Measurements from ENCODE around the gene ARNT2.

Gene ARNT2

DNA sequence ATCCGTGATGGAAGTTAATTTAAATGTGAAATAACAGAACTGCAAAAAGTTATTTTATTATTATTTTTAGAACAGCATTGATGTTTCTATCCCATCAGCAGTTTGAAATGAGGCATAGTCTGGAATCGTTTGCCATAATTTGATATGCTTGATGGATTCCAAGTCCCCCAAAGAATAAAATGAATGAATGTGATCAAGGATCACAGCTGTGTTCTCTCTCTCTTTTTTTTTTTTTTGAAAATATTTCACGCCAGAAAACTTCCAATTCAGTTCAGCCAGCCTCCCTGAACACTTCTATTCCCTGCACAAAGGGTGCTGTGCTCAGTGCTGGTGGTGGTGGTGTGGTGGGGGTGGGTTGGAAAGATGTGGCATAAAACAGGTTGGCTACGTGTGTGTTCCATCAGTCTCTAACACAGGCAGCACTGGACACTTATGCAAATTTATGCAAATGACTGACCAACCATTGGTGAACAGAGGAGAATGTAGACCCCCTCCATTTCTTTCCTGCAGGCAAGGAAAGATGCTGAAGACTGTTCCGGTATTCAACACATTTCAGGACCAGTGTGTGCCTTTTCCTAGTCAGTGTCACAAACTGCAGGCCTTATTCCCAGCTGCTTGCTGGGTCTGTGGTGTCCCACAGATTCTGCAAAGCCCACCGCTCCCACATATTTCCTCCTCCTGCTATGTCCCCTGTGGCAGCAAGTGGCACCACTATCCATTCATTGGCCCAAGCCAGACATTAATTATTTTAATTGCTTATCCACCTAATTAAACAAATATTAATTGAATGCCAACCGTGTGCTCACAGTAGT lies 10.6 kb downstream of the ARNT2 start:
- Histone ChIP-seq H3K36me3 (ENCODE audit: control insufficient read depth, insufficient read depth, low read length) (no peaks in the 10 kb centered on the region), H3K9me3 (ENCODE audit: control insufficient read depth, low read length) (no peaks in the 10 kb centered on the region), H3K4me1 (ENCODE audit: control insufficient read depth, insufficient read depth, low read length) (peaks cover 5% of the 10 kb centered on the region), H3K4me3 (ENCODE audit: low read length) (peak overlapping the region; percentile 2), H3K9ac (ENCODE audit: low read length) (no peak overlapping the region), H3K27me3 (ENCODE audit: control insufficient read depth, insufficient read depth, low read length) (no peaks in the 10 kb centered on the region)

DNA sequence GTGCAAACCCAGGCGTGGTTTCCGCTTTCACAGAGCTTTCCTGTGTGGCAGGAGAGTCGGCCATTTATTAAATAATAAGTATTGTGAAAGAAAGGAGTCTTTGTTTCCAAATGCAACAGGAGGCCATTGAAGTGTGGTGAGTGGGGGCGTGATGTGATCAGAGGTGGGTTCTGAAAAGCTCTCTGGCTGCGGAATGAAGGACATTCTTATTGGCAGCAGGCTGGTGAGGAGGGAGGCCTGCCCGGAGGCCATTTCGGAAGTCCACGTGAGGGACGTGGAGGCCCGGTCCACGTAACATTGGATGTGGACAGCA lies 11.1 kb downstream of the ARNT2 start:
- peaks cover 5% of the 10 kb centered on the region for H3K4me1 ChIP-seq (ENCODE audit: control insufficient read depth, insufficient read depth, low read length)
- no peaks in the 10 kb centered on the region for H3K27me3 ChIP-seq (ENCODE audit: control insufficient read depth, insufficient read depth, low read length)
- H3K9me3 ChIP-seq (ENCODE audit: control insufficient read depth, low read length), result no peaks in the 10 kb centered on the region
- H3K4me3 ChIP-seq (ENCODE audit: low read length), result peak overlapping the region; percentile 2
- no peaks in the 10 kb centered on the region for H3K36me3 ChIP-seq (ENCODE audit: control insufficient read depth, insufficient read depth, low read length)
- no peak overlapping the region for H3K9ac ChIP-seq (ENCODE audit: low read length)

DNA sequence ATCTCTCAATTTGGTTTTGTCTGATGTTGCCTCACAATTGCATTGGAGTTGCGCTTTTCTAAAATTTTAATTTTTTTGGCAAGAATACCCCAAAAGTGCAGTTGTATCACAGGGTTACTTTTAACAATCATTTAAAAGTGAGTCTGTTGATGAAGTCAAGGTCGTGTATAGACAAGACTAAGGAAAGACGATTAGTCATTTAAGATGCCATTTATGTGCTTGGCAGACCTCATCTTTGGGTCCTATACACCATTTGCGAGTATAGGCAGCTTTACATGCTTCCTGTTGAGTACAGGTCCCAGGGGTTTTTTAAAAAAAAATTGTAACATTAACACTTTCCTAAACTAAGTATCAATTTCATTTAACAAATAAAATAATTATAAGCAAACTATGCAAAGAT lies 12.5 kb downstream of the ARNT2 start:
- H3K27me3 ChIP-seq (ENCODE audit: control insufficient read depth, insufficient read depth, low read length), result no peaks in the 10 kb centered on the region
- no peaks in the 10 kb centered on the region for H3K36me3 ChIP-seq (ENCODE audit: control insufficient read depth, insufficient read depth, low read length)
- peaks cover 5% of the 10 kb centered on the region for H3K4me1 ChIP-seq (ENCODE audit: control insufficient read depth, insufficient read depth, low read length)

DNA sequence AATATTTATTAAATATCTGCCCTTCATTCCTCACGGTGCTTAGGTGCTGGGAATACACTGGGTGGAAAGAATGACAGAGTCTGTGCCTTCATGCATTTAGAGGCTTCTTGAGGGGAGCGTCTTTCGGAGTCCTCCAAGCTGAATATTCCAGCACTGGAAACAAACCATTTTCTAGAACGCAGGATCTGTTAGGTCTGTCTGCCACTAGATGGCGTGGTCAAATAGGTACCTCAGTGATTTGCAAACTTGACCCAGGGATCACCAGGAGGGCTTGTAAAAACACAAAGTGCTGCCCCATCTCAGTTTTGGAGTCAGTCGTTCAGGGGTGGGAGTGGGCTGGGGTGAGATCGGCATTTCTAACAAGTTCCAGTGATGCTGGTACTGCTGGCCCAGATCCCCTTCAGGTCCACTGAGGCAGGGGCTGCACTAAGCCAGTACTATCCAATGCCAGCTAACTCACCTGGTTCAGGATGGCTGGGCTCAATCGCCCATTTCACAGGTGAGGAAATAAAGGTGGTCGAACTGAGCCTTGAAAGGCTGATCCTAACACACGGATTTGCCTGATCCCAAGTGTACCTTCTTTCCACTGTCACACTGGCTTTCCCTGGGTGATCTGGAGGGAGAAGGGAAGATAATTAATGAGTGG lies 14.8 kb downstream of the ARNT2 start:
- H3K9ac ChIP-seq (ENCODE audit: low read length), result no peak overlapping the region
- no peaks in the 10 kb centered on the region for H3K9me3 ChIP-seq (ENCODE audit: control insufficient read depth, low read length)

More for the DNA sequence above, 12.5 kb downstream of the ARNT2 start:
- Histone ChIP-seq H3K9ac (ENCODE audit: low read length) (no peak overlapping the region), H3K4me3 (ENCODE audit: low read length) (no peak overlapping the region), H3K9me3 (ENCODE audit: control insufficient read depth, low read length) (no peaks in the 10 kb centered on the region)

DNA sequence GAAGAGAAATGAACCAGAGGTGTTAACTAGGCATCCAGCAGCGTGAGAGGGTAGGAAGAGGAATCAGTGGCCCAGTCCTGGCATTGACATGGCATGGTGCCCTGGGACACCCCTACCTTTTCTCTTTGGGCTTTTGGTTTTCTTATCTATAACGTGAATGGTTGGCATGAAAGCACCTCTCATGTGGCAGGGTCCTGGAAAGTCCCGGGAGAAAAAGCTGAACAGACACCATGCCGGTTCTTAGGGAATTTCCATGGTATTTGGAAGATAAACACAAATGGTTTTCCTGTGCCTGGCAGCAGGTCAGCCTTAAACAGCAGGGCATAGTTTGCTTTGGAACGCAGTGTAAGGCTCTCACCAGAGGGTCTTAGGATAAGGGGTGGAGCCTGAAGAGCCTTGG lies 15.4 kb downstream of the ARNT2 start:
- Histone ChIP-seq H3K9me3 (ENCODE audit: control insufficient read depth, low read length) (no peaks in the 10 kb centered on the region), H3K4me3 (ENCODE audit: low read length) (no peak overlapping the region), H3K27me3 (ENCODE audit: control insufficient read depth, insufficient read depth, low read length) (no peaks in the 10 kb centered on the region), H3K36me3 (ENCODE audit: control insufficient read depth, insufficient read depth, low read length) (no peaks in the 10 kb centered on the region), H3K9ac (ENCODE audit: low read length) (no peak overlapping the region), H3K4me1 (ENCODE audit: control insufficient read depth, insufficient read depth, low read length) (peaks cover 5% of the 10 kb centered on the region)

More for the DNA sequence above, 14.8 kb downstream of the ARNT2 start:
- Histone ChIP-seq H3K27me3 (ENCODE audit: control insufficient read depth, insufficient read depth, low read length) (no peaks in the 10 kb centered on the region), H3K4me1 (ENCODE audit: control insufficient read depth, insufficient read depth, low read length) (peaks cover 5% of the 10 kb centered on the region), H3K4me3 (ENCODE audit: low read length) (no peak overlapping the region), H3K36me3 (ENCODE audit: control insufficient read depth, insufficient read depth, low read length) (no peaks in the 10 kb centered on the region)

DNA sequence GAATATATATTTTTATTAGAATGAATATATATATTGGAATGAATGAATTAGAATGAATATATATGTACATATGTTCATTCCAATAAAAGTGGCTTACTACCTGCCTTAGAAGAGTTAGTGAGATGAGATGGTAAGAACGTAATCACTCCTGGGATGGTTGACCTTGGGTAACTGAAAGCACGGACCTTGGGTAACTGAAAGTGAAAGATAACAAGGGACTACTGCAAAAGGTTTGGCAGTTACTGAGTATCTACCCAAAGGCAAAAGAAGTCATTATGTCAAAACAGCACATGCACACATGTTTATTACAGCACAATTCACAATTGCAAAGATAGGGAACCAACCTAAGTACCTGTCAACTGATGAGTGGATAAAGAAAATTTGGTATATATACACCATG lies 16.5 kb downstream of the ARNT2 start:
- Histone ChIP-seq H3K27me3 (ENCODE audit: control insufficient read depth, insufficient read depth, low read length) (no peaks in the 10 kb centered on the region), H3K4me1 (ENCODE audit: control insufficient read depth, insufficient read depth, low read length) (no peaks in the 10 kb centered on the region), H3K4me3 (ENCODE audit: low read length) (no peak overlapping the region), H3K9ac (ENCODE audit: low read length) (no peak overlapping the region), H3K9me3 (ENCODE audit: control insufficient read depth, low read length) (no peaks in the 10 kb centered on the region), H3K36me3 (ENCODE audit: control insufficient read depth, insufficient read depth, low read length) (no peaks in the 10 kb centered on the region)

DNA sequence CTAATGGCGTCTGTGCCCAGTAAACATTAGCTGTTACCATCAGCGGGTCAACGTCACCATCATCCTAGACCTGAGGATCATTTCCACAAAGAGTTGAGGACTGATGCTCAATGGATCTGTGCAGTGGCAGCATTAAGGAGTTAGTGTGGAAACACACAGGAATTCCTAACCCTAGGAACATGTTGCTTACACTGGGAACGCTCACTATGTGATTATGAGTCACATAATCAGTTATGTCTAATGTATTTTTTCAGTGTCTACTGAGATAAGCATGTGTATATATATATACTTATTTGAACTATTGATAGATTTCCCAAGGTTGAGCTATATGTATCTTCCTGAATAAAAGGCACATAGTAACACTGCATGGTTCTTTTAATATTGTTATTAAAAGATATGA lies 19.0 kb downstream of the ARNT2 start:
- H3K4me3 ChIP-seq (ENCODE audit: low read length), result no peak overlapping the region
- no peaks in the 10 kb centered on the region for H3K9me3 ChIP-seq (ENCODE audit: control insufficient read depth, low read length)
- H3K27me3 ChIP-seq (ENCODE audit: control insufficient read depth, insufficient read depth, low read length), result no peaks in the 10 kb centered on the region
- no peaks in the 10 kb centered on the region for H3K36me3 ChIP-seq (ENCODE audit: control insufficient read depth, insufficient read depth, low read length)
- H3K9ac ChIP-seq (ENCODE audit: low read length), result no peak overlapping the region
- H3K4me1 ChIP-seq (ENCODE audit: control insufficient read depth, insufficient read depth, low read length), result no peaks in the 10 kb centered on the region

DNA sequence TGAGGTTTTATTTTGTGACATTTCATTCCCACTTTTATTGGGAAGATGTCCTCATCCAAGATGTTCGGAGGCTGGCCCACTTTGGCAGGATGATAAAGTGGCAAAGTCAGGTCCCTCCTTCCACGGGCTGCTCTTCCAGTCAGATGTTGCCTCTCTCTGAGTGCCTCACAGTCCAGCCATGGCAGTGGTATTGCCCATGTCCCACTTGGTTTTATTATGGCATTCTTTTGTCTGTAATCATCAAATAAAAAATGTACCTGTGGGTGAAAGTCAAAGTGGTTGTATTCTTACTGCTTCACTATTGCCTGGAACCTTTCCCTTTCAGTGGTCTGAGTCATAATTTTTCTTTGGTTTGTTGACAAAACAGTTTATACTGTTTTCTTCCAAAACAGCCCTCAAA lies 20.2 kb downstream of the ARNT2 start:
- Histone ChIP-seq H3K4me1 (ENCODE audit: control insufficient read depth, insufficient read depth, low read length) (no peaks in the 10 kb centered on the region), H3K4me3 (ENCODE audit: low read length) (no peak overlapping the region), H3K36me3 (ENCODE audit: control insufficient read depth, insufficient read depth, low read length) (no peaks in the 10 kb centered on the region), H3K9ac (ENCODE audit: low read length) (no peak overlapping the region), H3K27me3 (ENCODE audit: control insufficient read depth, insufficient read depth, low read length) (no peaks in the 10 kb centered on the region), H3K9me3 (ENCODE audit: control insufficient read depth, low read length) (no peaks in the 10 kb centered on the region)

DNA sequence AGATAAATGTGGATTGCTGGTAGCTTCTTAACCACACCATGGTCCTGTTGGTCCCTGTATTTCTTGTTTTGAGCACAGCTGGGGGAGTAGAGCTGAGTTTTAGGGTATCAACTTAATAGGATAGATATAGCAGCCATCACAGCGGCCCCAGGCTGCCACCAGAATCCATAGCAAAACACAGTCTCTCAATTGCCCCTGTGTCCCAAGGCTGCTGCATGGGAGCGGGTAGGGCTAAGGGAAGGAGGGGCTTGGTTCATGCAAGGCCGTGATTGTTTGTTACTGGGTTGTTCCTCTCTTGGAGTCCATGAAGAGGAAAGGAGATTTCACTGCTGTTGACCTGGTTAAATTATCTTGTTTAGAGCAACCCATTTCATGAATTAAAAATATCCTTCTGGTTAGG lies 22.1 kb downstream of the ARNT2 start:
- Histone ChIP-seq H3K36me3 (ENCODE audit: control insufficient read depth, insufficient read depth, low read length) (no peaks in the 10 kb centered on the region), H3K27me3 (ENCODE audit: control insufficient read depth, insufficient read depth, low read length) (no peaks in the 10 kb centered on the region), H3K9ac (ENCODE audit: low read length) (no peak overlapping the region), H3K4me3 (ENCODE audit: low read length) (no peak overlapping the region), H3K4me1 (ENCODE audit: control insufficient read depth, insufficient read depth, low read length) (no peaks in the 10 kb centered on the region), H3K9me3 (ENCODE audit: control insufficient read depth, low read length) (no peaks in the 10 kb centered on the region)

DNA sequence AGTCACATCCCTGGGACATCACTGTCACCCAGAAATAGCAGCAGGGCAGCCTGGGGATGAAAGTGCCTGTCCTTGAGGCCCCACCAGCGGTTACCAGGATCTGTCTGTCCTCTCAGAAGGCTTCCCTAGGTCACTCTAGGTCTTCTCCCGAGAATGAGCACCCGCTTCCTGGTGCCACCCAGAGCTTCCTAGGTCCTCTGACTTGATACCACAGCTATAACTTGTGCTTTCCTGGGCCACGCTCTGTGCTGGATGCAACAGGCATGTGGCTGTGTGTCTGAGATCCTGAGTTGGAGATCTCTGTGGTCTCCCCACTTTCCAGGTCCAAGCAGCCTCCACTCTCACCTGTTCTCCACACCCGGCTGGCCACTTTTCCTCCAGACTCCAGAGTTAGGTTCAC lies 25.8 kb downstream of the ARNT2 start:
- Histone ChIP-seq H3K4me3 (ENCODE audit: low read length) (no peak overlapping the region), H3K36me3 (ENCODE audit: control insufficient read depth, insufficient read depth, low read length) (no peaks in the 10 kb centered on the region), H3K9ac (ENCODE audit: low read length) (no peak overlapping the region), H3K9me3 (ENCODE audit: control insufficient read depth, low read length) (no peaks in the 10 kb centered on the region), H3K4me1 (ENCODE audit: control insufficient read depth, insufficient read depth, low read length) (no peaks in the 10 kb centered on the region), H3K27me3 (ENCODE audit: control insufficient read depth, insufficient read depth, low read length) (no peaks in the 10 kb centered on the region)

DNA sequence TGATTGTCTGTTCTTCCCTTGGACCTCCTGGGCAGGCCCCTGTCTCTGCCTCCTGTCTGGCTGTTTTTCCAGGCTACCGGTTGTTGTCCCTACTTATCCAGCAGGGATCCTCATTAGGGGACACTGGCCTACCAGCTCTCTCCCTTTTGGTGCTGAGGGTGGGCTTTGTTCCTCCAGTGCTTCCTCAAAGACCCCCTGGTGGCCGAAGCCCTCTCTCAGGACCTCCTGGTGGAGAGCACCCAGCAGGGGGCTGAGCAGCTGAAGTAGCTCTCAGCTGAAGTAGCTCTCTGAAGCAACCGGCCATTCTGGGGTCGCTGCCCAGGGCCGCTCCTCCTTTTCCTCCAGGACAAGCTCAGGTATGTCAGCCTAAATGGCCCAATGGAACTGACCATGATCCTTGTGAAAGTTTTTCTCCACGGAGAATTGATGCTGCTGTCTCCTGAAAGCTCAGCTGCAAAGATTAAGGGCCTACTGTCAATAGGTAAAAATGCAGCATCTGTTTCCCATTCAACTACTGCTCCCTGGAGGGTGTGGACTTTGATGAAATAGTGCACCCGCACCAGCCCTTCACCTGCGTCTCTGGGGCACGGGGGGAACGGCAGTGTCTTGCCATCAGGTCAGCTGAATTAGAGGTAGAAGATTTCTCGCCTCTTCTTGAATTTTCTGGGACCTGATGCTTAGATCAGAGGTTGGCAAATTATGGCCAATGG lies 27.6 kb downstream of the ARNT2 start:
- no peak overlapping the region for H3K9ac ChIP-seq (ENCODE audit: low read length)

DNA sequence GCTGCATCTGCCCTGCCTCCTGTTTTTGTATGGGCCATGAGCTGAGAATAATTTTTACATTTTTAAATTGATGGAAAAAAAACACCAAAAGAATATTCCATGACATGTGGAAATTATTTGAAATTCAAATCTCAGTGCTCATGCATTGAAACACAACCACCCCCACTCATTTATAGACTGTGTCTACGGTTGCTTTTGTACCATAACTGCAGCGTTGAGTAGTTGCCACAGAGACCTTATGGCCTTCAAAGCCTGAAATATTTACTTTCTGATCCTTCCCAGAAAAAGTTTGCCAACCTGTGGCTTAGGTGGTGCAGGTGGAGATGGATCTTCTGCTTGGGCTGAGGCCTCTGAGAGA lies 28.1 kb downstream of the ARNT2 start:
- Histone ChIP-seq H3K9ac (ENCODE audit: low read length) (no peak overlapping the region), H3K4me3 (ENCODE audit: low read length) (no peak overlapping the region), H3K27me3 (ENCODE audit: control insufficient read depth, insufficient read depth, low read length) (no peaks in the 10 kb centered on the region), H3K9me3 (ENCODE audit: control insufficient read depth, low read length) (no peaks in the 10 kb centered on the region), H3K4me1 (ENCODE audit: control insufficient read depth, insufficient read depth, low read length) (peaks cover 14% of the 10 kb centered on the region), H3K36me3 (ENCODE audit: control insufficient read depth, insufficient read depth, low read length) (no peaks in the 10 kb centered on the region)

More for the DNA sequence above, 27.6 kb downstream of the ARNT2 start:
- Histone ChIP-seq H3K27me3 (ENCODE audit: control insufficient read depth, insufficient read depth, low read length) (no peaks in the 10 kb centered on the region), H3K9me3 (ENCODE audit: control insufficient read depth, low read length) (no peaks in the 10 kb centered on the region), H3K4me1 (ENCODE audit: control insufficient read depth, insufficient read depth, low read length) (peaks cover 10% of the 10 kb centered on the region), H3K36me3 (ENCODE audit: control insufficient read depth, insufficient read depth, low read length) (no peaks in the 10 kb centered on the region), H3K4me3 (ENCODE audit: low read length) (no peak overlapping the region)
